ENCODE measurements around the gene P2RY6.

The P2RY6 gene

DNA sequence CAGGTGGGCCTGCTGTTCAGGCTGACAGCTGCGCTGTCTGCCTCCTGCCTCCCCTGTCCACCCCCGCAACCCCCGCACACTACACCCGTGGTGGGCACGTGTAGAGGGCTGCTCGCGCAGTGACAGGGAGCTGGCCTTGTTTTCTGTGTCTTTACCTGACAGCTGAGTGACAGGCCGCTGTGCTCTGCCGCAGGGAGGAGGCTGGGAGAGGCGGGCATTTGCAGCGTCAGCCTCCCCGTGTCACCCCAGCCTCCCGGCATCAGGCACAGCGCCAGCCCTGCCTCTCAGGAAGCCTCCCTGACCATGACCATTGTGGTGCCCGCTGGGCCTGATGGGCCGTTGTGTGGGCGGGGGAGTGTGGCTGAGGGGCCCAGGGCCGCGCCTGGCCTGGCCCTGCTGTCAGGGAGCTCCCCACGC, 72.1 kb downstream of the P2RY6 start:
- ATAC-seq (ENCODE audit: insufficient read depth, low read depth) (no peak), DNase-seq (no peak)
- Histone ChIP-seq H3K4me3 (ENCODE audit: low read depth in 1 of 2, low read length in 2 of 2) (no peak overlapping the region), H4K20me1 (ENCODE audit: insufficient read depth, low read length) (0 out of 2 replicates have a peak, but pooled peaks cover 5% of the 10 kb centered on the region), H3K9me3 (ENCODE audit: insufficient read depth, low read length, severe bottlenecking) (no peaks in the 10 kb centered on the region), H3K9ac (ENCODE audit: low read depth, low read length) (no peak overlapping the region), H3K36me3 (ENCODE audit: insufficient read depth, low read length) (no peaks in the 10 kb centered on the region), H3K79me2 (ENCODE audit: insufficient read depth, low read length) (no peaks in the 10 kb centered on the region), H3K4me1 (ENCODE audit: insufficient read depth, low read length) (no peaks in the 10 kb centered on the region), H2AFZ (ENCODE audit: low read depth, low read length) (no peak overlapping the region), H3K4me2 (ENCODE audit: insufficient read depth, low read length) (no peak overlapping the region), H3K27me3 (ENCODE audit: insufficient read depth, low read length, poor library complexity) (no peaks in the 10 kb centered on the region), H3K27ac (ENCODE audit: low read length) (no peak overlapping the region)
- TF ChIP-seq, protein P1, sequence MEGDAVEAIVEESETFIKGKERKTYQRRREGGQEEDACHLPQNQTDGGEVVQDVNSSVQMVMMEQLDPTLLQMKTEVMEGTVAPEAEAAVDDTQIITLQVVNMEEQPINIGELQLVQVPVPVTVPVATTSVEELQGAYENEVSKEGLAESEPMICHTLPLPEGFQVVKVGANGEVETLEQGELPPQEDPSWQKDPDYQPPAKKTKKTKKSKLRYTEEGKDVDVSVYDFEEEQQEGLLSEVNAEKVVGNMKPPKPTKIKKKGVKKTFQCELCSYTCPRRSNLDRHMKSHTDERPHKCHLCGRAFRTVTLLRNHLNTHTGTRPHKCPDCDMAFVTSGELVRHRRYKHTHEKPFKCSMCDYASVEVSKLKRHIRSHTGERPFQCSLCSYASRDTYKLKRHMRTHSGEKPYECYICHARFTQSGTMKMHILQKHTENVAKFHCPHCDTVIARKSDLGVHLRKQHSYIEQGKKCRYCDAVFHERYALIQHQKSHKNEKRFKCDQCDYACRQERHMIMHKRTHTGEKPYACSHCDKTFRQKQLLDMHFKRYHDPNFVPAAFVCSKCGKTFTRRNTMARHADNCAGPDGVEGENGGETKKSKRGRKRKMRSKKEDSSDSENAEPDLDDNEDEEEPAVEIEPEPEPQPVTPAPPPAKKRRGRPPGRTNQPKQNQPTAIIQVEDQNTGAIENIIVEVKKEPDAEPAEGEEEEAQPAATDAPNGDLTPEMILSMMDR (IDR thresholded peaks at IDR 0.05; ENCODE audit: borderline replicate concordance, extremely low read depth, low read length, poor library complexity, severe bottlenecking), result no peak
- no peak for TF ChIP-seq EZH2 (IDR thresholded peaks at IDR 0.05; ENCODE audit: borderline replicate concordance, low read depth, low read length, severe bottlenecking)

GRCh38 chr11:73345481-73346160, 73.5 kb downstream of the P2RY6 start:
- TF ChIP-seq, protein P1 (IDR thresholded peaks at IDR 0.05; ENCODE audit: borderline replicate concordance, extremely low read depth, low read length, poor library complexity, severe bottlenecking), result no peak
- no peak for TF ChIP-seq EZH2 (IDR thresholded peaks at IDR 0.05; ENCODE audit: borderline replicate concordance, low read depth, low read length, severe bottlenecking)
- no peaks in the 10 kb centered on the region for H3K27me3 ChIP-seq (ENCODE audit: insufficient read depth, low read length, poor library complexity)
- no peaks in the 10 kb centered on the region for H3K4me1 ChIP-seq (ENCODE audit: insufficient read depth, low read length)
- H3K4me3 ChIP-seq (ENCODE audit: low read depth in 1 of 2, low read length in 2 of 2), result no peak overlapping the region
- no peak overlapping the region for H3K4me2 ChIP-seq (ENCODE audit: insufficient read depth, low read length)
- ATAC-seq (ENCODE audit: insufficient read depth, low read depth) (no peak), DNase-seq (no peak)
- no peak overlapping the region for H2AFZ ChIP-seq (ENCODE audit: low read depth, low read length)
- no peak overlapping the region for H3K9ac ChIP-seq (ENCODE audit: low read depth, low read length)
- H3K36me3 ChIP-seq (ENCODE audit: insufficient read depth, low read length), result no peaks in the 10 kb centered on the region
- H3K27ac ChIP-seq (ENCODE audit: low read length), result no peak overlapping the region
- H3K79me2 ChIP-seq (ENCODE audit: insufficient read depth, low read length), result no peaks in the 10 kb centered on the region
- no peaks in the 10 kb centered on the region for H3K9me3 ChIP-seq (ENCODE audit: insufficient read depth, low read length, severe bottlenecking)
- 0 out of 2 replicates have a peak, but pooled peaks cover 5% of the 10 kb centered on the region for H4K20me1 ChIP-seq (ENCODE audit: insufficient read depth, low read length)

DNA sequence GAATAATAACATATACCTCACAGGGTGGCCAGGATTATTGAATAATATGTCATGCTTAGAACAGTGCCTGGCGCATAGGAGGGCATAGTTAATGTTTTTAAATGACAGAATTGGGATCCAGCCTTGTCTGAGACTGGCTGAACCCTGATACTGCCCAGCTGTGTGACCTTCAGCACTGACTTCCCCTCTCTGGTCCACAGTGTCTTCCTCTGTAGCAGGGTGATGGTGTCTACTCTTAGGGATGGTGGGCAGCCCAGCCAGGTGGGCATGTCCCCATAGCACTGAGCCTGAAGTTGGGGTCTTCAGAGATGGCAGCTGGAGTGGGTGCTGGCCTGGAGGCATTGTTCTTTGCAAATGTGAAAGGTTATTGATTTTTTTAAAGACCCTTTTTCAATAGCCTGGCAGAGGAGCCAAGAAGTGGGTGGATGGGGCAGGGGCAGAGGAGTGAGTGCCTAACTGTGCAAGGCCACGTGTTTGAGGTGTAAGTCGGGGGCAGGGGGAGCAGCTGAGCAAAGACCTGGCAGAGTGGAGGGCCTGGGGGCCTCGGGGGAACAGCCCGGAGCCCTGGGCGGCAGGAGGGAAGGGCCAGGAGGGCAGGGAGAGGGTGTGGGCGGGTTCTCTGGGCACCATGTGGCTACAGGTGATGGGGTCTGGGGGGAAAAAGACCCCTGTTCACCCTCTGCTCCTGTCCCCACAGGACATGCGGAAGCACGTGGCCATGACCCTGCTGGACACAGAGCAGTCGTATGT, 74.2 kb downstream of the P2RY6 start:
- Histone ChIP-seq H3K36me3 (ENCODE audit: insufficient read depth, low read length) (no peaks in the 10 kb centered on the region), H3K27ac (ENCODE audit: low read length) (no peak overlapping the region), H3K4me2 (ENCODE audit: insufficient read depth, low read length) (no peak overlapping the region), H3K4me1 (ENCODE audit: insufficient read depth, low read length) (peaks cover 1% of the 10 kb centered on the region; the same call in 1 of the 2 replicates), H4K20me1 (ENCODE audit: insufficient read depth, low read length) (0 out of 2 replicates have a peak, but pooled peaks cover 5% of the 10 kb centered on the region), H3K27me3 (ENCODE audit: insufficient read depth, low read length, poor library complexity) (no peaks in the 10 kb centered on the region), H3K4me3 (ENCODE audit: low read depth in 1 of 2, low read length in 2 of 2) (no peak overlapping the region), H3K79me2 (ENCODE audit: insufficient read depth, low read length) (no peaks in the 10 kb centered on the region), H3K9me3 (ENCODE audit: insufficient read depth, low read length, severe bottlenecking) (no peaks in the 10 kb centered on the region), H2AFZ (ENCODE audit: low read depth, low read length) (no peak overlapping the region), H3K9ac (ENCODE audit: low read depth, low read length) (no peak overlapping the region)
- TF ChIP-seq, protein P1 (IDR thresholded peaks at IDR 0.05; ENCODE audit: borderline replicate concordance, extremely low read depth, low read length, poor library complexity, severe bottlenecking), result no peak
- TF ChIP-seq EZH2 (IDR thresholded peaks at IDR 0.05; ENCODE audit: borderline replicate concordance, low read depth, low read length, severe bottlenecking), result no peak
- DNase-seq (no peak), ATAC-seq (ENCODE audit: insufficient read depth, low read depth) (no peak)

Data from DND-41 (cell line).